H1 (cell line): Measurements from ENCODE around the gene SKAP1.

ENCODE experiments used
- CBX5 ChIP-seq: fragments of 300-800, 300-1000 bp; sonication (generic); IDR thresholded peaks from 2 replicates; pipeline ENCODE4 v1.7.1; 2016; ENCODE audit warnings: antibody characterized with exemption, low read length, low read depth
- CTCF ChIP-seq, 3 experiments: IDR thresholded peaks; 1 replicate in 2 of 3; 2 replicates in 1 of 3; pipeline versions ENCODE4 v1.5.1 to v1.6.1; 2011; ENCODE audit warnings: low read length in 3 of 3, mild to moderate bottlenecking in 3 of 3, inconsistent platforms in 2 of 3, low read depth in 1 of 3, moderate library complexity in 1 of 3; ENCODE audit not compliant: insufficient read depth in 1 of 3; ENCODE audit errors: control extremely low read depth in 1 of 3
- EP300 ChIP-seq, 2 experiments: IDR thresholded peaks; 1 replicate in 1 of 2; 2 replicates in 1 of 2; pipeline ENCODE4 v1.6.1; 2011 to 2012; ENCODE audit warnings: low read depth in 2 of 2, low read length in 2 of 2, mild to moderate bottlenecking in 2 of 2, borderline replicate concordance in 1 of 2, inconsistent platforms in 1 of 2, moderate library complexity in 1 of 2
- FOSL1 ChIP-seq: IDR thresholded peaks from 2 replicates; pipeline ENCODE4 v1.6.1; 2011; ENCODE audit warnings: mild to moderate bottlenecking, low read depth, low read length, moderate library complexity; ENCODE audit not compliant: insufficient read depth
- JUND ChIP-seq: IDR thresholded peaks from 2 replicates; pipeline ENCODE4 v1.6.1; 2011; ENCODE audit warnings: mild to moderate bottlenecking, improper control_type of control experiment, low read length
- PHF8 ChIP-seq: fragments of 200-600 bp; sonication (generic); conservative IDR thresholded peaks from 2 replicates; pipeline ENCODE4 v1.7.1; 2012; ENCODE audit warnings: low read depth, mild to moderate bottlenecking, inconsistent platforms, low read length, moderate library complexity
- TAF1 ChIP-seq: IDR thresholded peaks from 2 replicates; pipeline ENCODE4 v1.6.1; 2011; ENCODE audit warnings: mild to moderate bottlenecking, low read depth, low read length
- ZNF274 ChIP-seq: IDR thresholded peaks from 2 replicates; pipeline ENCODE4 v1.7.0; 2012; ENCODE audit warnings: low read length, borderline replicate concordance; ENCODE audit errors: extremely low read depth

GRCh38 chr17:48457080-48457836 is 27.2 kb upstream of the SKAP1 start:
- no peak for TF ChIP-seq EP300 (IDR thresholded peaks at IDR 0.05; ENCODE audit: borderline replicate concordance in 1 of 2, low read depth in 2 of 2, low read length in 2 of 2)
- TF ChIP-seq CTCF (IDR thresholded peaks at IDR 0.05; ENCODE audit: control extremely low read depth in 1 of 3, insufficient read depth in 1 of 3, low read depth in 1 of 3, low read length in 3 of 3) = peak; percentile 85 to 97 (median 96)
- TF ChIP-seq JUND = no peak
- TF ChIP-seq PHF8 = no peak
- TF ChIP-seq TAF1 = no peak
- TF ChIP-seq CBX5 = no peak
- TF ChIP-seq FOSL1 = no peak
- no peak for TF ChIP-seq ZNF274
